Measurements from ENCODE around the gene NRG2. TPM values are rescaled to one million over a fixed set of nuclear protein-coding genes. Genes with fewer than 3 reads are reported as not detected.

The NRG2 gene
- total and polyA plus RNA-seq, 10 donors = 0.83 to 7.7 (median 4.4) TPM

GRCh38 chr5:139926797-139927503 lies 116.1 kb downstream of the NRG2 start:
- intact Hi-C loops (cut with DNase I; ENCODE audit: low total_unique reads) = no loop called here
- WGBS, 5 donors = 78 to 88% (median 83%) methylated on average over 3 of the region's 3 CpGs
- Histone ChIP-seq H3K9me3 (no peaks in the 10 kb centered on the region), H3K36me3 (no peaks in the 10 kb centered on the region), H3K27me3 (replicated peaks in 1 of 7) (no peaks in the 10 kb centered on the region), H3K4me1 (peaks cover 0 to 5% (median 0%) of the 10 kb centered on the region in 6 donors), H3K27ac (peak overlapping the region in 3 of 8 donors; percentile 5 to 65 (median 28)), H3K4me3 (no peak overlapping the region)
- DNase-seq = no peak
- no peak for TF ChIP-seq POLR2AphosphoS5 (IDR thresholded peaks at IDR 0.05)
- no peak for TF ChIP-seq CTCF (IDR thresholded peaks at IDR 0.05 in 8 of 11, conservative IDR thresholded peaks at IDR 0.05 in 3 of 11)
- TF ChIP-seq POLR2A (IDR thresholded peaks at IDR 0.05) = no peak

GRCh38 chr5:139925650-139926640 lies 117.2 kb downstream of the NRG2 start:
- 81 to 90% (median 85%) methylated on average over 6 to 9 of the region's 9 CpGs for WGBS, 5 donors
- TF ChIP-seq CTCF (IDR thresholded peaks at IDR 0.05 in 8 of 11, conservative IDR thresholded peaks at IDR 0.05 in 3 of 11) = no peak
- TF ChIP-seq POLR2A (IDR thresholded peaks at IDR 0.05) = no peak
- no peak for TF ChIP-seq POLR2AphosphoS5 (IDR thresholded peaks at IDR 0.05)
- no peaks in the 10 kb centered on the region for H3K36me3 ChIP-seq

GRCh38 chr5:139925216-139925562 lies 117.9 kb downstream of the NRG2 start:
- Histone ChIP-seq H3K36me3 (no peaks in the 10 kb centered on the region), H3K9me3 (no peaks in the 10 kb centered on the region), H3K27ac (peak overlapping the region in 1 of 8 donors; percentile 65), H3K4me1 (peaks cover 0 to 5% (median 0%) of the 10 kb centered on the region in 6 donors), H3K27me3 (replicated peaks in 1 of 7) (no peaks in the 10 kb centered on the region), H3K4me3 (no peak overlapping the region)
- DNase-seq = no peak
- 85 to 94% (median 87%) methylated on average over 6 of the region's 6 CpGs for WGBS, 5 donors
- intact Hi-C loops (cut with DNase I; ENCODE audit: low total_unique reads) = no loop called here
- no peak for TF ChIP-seq POLR2AphosphoS5 (IDR thresholded peaks at IDR 0.05)
- no peak for TF ChIP-seq POLR2A (IDR thresholded peaks at IDR 0.05)
- no peak for TF ChIP-seq CTCF (IDR thresholded peaks at IDR 0.05 in 8 of 11, conservative IDR thresholded peaks at IDR 0.05 in 3 of 11)

More at GRCh38 chr5:139925650-139926640, 117.2 kb downstream of the NRG2 start:
- intact Hi-C loops (cut with DNase I; ENCODE audit: low total_unique reads) = no loop called here
- Histone ChIP-seq H3K4me1 (peaks cover 0 to 5% (median 0%) of the 10 kb centered on the region in 6 donors), H3K27ac (peak overlapping the region in 2 of 8 donors; percentile 28 to 65), H3K4me3 (no peak overlapping the region), H3K9me3 (no peaks in the 10 kb centered on the region), H3K27me3 (replicated peaks in 1 of 7) (no peaks in the 10 kb centered on the region)
- DNase-seq = no peak
